HG03354 (cell line): Measurements from ENCODE around the gene ZNF618.

Experiments used
- ATAC-seq: cut with Tn5 transposase; IDR thresholded peaks from one replicate; pipeline ENCODE4 v1.9.1; 2021; ENCODE audit warnings: mild to moderate bottlenecking; ENCODE audit not compliant: unreplicated experiment, poor library complexity, severe bottlenecking

The ZNF618 gene

DNA sequence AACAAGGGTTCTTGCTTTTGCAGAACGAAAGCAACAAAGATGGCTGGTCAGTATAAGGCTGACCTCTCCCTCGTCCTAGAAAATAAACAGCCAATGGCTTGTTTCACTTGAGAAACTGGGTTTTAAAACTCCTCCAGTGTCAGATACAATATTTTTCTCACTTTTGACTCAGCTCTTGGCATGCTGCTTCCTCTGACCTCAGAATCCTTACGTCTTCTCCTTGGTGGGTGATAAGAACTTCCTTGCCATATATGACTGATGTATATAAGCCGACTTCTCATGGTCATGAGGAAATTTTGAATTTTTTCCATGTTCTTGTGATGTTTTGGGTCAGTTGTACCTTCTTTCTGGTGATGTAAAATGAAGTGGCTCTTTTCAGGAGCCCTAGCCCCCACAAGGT is 3.8 kb downstream of the ZNF618 start:
- no peak for ATAC-seq

- no peak for ATAC-seq
These were observed 6.1 kb downstream of the ZNF618 start for GRCh38 chr9:113882181-113882580.

GRCh38 chr9:113882636-113883164 is 6.6 kb downstream of the ZNF618 start:
- no peak for ATAC-seq

GRCh38 chr9:113885183-113886025 is 9.3 kb downstream of the ZNF618 start:
- no peak for ATAC-seq

DNA sequence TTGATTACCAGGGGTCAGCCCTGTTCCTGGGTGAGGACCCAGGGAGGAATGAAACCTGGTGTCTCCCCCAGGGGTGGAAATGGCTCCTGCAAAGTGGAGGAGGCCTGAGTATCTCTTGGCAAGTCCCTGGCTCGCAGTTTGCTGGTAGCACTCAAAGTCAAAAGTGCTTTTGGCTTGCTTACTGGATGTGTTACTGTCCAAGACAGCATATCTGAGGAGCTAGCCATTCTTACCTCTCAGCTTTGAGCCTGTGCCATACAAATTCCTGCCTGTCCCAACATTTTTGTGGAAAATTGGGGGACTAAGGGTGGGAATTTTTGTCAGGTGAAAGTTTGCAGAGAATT is 9.9 kb downstream of the ZNF618 start:
- no peak for ATAC-seq

- ATAC-seq = no peak
These were observed 10.4 kb downstream of the ZNF618 start for GRCh38 chr9:113886466-113886865.

DNA sequence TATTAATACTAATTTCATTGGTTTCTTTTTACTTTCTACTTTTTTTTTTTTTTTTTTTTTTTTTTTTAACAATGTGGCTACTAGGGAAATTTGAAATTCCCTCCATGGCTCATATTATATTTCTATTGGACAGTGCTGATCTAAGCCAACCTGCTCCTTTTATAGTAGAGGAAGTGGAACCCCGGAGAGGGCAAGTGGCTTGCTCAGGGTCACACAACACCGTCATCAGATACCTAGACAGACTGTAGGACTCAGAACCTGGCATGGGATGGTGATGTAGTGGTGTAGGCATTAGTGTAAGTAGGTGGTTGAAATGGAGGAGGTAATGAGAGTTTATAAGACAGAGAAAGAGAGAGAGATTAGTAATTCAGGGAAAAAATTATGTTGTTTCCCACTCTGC is 10.8 kb downstream of the ZNF618 start:
- ATAC-seq = no peak

DNA sequence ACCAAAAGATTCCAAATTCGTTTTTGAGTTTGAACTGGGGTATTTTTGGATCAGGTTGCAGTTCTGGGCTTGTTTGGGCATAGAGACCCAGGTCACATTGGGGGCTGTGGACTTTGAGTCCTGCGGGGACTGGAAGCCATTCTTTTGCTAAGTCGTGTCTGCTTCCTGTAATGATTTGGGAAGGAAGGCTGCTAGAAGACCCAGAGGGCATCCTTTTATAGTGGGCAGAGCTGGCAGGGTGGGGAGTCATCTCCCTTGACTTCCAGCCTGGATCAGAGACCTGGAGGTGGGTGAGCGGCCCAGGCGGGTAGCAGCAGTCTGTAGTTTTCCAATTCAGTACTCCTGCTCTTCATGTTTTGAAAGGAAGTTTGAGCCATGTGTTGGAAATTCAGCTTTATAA is 11.3 kb downstream of the ZNF618 start:
- no peak for ATAC-seq

DNA sequence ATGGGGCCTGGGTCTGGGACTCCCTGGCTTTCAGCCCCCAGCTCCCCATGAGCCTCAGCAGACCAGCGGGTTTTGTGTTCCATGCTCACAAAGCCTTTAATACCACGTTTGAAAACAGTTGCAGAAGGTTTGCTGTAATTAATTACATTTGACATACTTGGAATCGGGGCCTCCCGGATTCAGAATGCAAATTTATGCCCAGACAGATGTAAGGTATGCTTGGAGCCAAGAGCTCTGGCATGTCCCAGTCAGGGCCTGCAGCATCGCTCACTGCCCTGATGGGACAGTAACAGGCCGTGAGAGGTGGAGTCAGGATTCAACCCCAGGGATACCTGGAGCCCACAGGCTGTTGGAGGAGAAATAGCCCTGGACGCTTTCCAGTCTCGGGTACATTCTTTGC is 12.2 kb downstream of the ZNF618 start:
- ATAC-seq = no peak

- no peak for ATAC-seq
These were observed 12.9 kb downstream of the ZNF618 start for GRCh38 chr9:113888976-113889375.

DNA sequence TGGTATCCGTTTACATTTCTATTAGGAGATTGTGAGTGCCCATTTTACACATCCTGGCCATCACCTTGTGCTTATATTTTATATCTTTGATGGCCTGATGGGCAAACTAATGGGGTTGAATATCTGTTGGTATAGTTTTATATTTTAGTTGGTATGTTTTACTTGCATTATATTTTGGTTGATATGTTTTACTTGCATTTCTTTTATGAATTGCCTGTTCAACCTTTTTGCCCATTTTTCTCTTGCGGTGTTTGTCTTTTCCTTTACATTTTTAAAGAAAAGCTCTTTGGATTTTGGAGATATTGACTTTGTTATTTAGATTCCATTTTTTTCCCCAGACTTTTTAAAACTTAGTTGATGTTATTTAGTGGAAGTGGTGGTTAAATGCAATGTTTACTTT is 14.6 kb downstream of the ZNF618 start:
- ATAC-seq = no peak

- ATAC-seq = no peak
These were observed 16.9 kb downstream of the ZNF618 start for GRCh38 chr9:113892861-113893491.

DNA sequence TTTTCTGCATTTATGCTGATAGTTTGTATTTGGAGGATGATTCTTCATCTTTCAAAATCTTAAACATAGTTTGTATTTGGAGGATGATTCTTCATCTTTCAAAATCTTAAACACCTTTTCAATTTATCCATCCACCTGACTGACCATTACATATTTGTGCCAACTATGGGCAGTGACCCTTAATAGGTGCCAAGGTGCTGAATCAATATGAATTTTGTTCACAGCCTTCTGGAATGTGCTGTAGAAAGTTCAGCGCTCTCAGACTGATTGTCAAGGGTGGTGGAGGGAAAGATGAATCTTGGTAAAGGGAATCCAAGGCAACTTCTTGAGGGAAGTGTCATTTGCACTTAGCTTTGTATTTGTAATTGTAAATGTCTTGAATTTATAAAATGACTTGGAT is 18.1 kb downstream of the ZNF618 start:
- ATAC-seq = no peak

DNA sequence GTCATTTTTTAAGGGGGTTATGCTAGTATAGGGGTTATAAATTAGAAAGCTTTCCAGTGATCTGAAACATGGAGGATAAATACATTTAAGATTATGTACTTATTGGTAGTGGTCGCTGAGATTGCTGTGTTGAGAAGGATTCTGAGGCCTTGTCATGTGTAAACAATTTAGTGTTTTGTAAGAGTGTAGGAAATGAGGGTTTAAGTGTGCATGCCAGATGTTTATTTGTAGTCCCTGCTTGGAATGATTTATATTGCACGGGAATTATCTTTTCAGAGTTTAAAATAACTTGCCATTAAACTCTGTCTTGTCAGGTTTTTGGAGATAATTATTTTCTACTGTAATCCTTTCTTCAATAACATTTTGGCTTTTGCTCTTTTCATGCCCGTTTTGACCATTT is 19.4 kb downstream of the ZNF618 start:
- no peak for ATAC-seq

DNA sequence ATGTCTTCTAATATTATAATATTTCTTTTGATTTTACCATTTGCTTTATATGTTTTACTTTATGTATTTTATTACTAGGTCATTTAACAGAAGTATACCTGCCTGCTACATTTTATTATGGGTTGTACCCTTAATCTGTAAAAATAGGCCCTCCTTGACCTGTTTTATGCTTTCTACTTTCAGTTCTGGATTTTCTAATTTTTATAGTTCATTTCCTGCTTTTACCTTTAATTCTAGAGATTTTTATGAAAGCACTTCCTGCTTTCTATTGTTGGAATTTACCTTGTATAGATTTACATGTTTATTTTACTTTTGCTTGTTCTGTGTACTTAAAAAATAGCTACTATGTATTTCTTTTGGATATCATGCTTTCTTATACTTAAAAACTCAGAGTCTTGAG is 20.6 kb downstream of the ZNF618 start:
- no peak for ATAC-seq

- no peak for ATAC-seq
These were observed 22.0 kb downstream of the ZNF618 start for GRCh38 chr9:113898151-113898550.

DNA sequence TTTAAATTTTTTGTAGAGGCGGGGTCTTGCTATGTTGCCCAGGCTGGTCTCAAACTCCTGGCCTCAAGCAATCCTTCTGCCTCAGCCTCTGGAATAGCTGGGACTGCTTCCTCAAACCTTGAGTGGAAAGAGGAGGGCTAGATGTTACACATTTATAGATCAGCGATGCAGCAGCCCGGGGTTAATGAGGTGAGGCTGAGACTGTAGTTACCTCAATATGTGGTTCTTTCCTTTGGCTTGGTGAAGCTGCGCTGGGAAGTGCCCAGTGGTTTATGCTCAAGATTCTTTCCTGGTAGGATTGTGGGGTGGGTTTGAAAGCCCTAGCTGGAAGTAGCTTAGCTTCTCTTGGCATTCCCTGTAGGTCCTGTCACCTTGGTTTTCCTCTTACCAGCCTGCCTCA is 22.5 kb downstream of the ZNF618 start:
- ATAC-seq = no peak

GRCh38 chr9:113899205-113899604 is 23.1 kb downstream of the ZNF618 start:
- ATAC-seq = no peak

DNA sequence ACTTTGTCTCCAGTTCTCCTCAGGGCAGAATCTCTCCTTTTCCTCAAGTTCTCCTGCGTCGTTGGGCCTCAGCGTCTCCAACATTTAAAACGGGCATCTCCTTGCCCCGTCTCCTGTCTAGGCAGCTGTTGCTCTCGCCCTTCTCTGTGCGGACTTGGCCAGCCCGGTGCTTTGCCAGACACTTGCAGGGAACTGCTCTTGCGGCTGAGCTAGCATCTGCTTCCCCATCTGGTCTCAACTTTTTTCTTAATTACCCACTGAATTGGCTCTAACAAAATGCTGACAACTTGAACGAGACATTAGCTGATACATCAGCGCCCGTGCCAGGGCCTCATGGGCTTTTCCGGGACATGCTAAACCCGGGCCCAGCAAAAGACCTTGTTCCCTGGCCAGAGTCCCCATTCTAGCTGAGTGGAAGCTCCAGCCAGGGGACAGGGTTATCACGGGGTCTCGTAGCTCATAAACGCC is 25.1 kb downstream of the ZNF618 start:
- ATAC-seq = no peak

DNA sequence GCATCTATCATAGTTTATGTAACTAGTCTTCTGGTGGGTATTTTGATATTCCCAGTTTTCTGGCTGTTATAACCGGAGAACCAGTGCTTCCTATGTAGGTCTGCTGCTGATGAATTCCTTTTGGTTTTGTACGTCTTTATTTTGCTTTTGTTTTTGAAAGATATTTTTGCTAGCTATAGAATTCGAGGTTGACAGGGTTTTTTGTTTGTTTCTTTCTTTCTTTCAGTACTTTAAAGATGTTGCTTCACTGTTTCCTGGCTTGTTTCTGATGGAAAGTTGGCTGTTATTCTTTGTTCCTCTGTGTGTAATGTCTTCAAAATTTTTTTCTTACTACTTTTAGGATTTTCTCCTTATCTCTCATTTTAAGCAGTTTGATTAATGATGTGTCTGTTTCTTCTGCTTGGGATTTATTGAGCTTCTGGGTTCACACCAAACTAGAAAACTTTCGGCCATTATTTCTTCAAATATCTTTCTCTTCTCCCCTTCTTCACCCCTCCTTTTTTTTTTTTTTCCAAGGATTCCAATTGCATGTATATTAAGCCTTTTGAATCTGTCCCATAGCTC is 27.5 kb downstream of the ZNF618 start:
- ATAC-seq = no peak
